Nephron (organoid): ENCODE data around the gene PPP4R4.
"Not testable (repeated sequence)": the region's sequence is repeated elsewhere in the genome, so short reads cannot be mapped to it uniquely, and the experiment has no call there.

ENCODE experiments used
- H3K27ac Mint-ChIP-seq, 3 experiments: 2 replicates each; pipeline ENCODE4 v1.8.0; 2020; ENCODE audit warnings: mixed read lengths in 3 of 3, mild to moderate bottlenecking in 2 of 3, moderate library complexity in 1 of 3
- H3K27me3 Mint-ChIP-seq: 2 replicates; pipeline ENCODE4 v1.8.0; 2021; ENCODE audit warnings: low read depth, mild to moderate bottlenecking, moderate library complexity, mixed read lengths
- H3K36me3 Mint-ChIP-seq: 2 replicates; pipeline ENCODE4 v1.8.0; 2020; ENCODE audit warnings: low read depth, mixed read lengths
- H3K4me1 Mint-ChIP-seq: 2 replicates; pipeline ENCODE4 v1.8.0; 2020; ENCODE audit warnings: mixed read lengths
- H3K4me3 Mint-ChIP-seq, 3 experiments: 2 replicates each; pipeline ENCODE4 v1.8.0; 2020; ENCODE audit warnings: mild to moderate bottlenecking in 3 of 3, mixed read lengths in 3 of 3, moderate library complexity in 2 of 3
- H3K9me3 Mint-ChIP-seq: 2 replicates; pipeline ENCODE4 v1.8.0; 2020; ENCODE audit warnings: mixed read lengths
- CTCF ChIP-seq, 3 experiments: fragments of 200-600 bp; sonication (generic); IDR thresholded peaks; one replicate each; pipeline ENCODE4 v1.5.0; 2021; ENCODE audit warnings: antibody characterized with exemption in 3 of 3; ENCODE audit not compliant: unreplicated experiment in 3 of 3

Gene PPP4R4

GRCh38 chr14:94152676-94153075 is 21.4 kb upstream of the PPP4R4 start:
- no peaks in the 10 kb centered on the region for H3K36me3 Mint-ChIP-seq
- H3K9me3 Mint-ChIP-seq, result peaks cover 12% of the 10 kb centered on the region
- no peak for TF ChIP-seq CTCF (IDR thresholded peaks at IDR 0.05; ENCODE audit: unreplicated experiment in 3 of 3)
- H3K27me3 Mint-ChIP-seq, result peaks cover 28% of the 10 kb centered on the region
- no peak overlapping the region for H3K4me3 Mint-ChIP-seq
- H3K4me1 Mint-ChIP-seq, result no peaks in the 10 kb centered on the region
- no peak overlapping the region for H3K27ac Mint-ChIP-seq

DNA sequence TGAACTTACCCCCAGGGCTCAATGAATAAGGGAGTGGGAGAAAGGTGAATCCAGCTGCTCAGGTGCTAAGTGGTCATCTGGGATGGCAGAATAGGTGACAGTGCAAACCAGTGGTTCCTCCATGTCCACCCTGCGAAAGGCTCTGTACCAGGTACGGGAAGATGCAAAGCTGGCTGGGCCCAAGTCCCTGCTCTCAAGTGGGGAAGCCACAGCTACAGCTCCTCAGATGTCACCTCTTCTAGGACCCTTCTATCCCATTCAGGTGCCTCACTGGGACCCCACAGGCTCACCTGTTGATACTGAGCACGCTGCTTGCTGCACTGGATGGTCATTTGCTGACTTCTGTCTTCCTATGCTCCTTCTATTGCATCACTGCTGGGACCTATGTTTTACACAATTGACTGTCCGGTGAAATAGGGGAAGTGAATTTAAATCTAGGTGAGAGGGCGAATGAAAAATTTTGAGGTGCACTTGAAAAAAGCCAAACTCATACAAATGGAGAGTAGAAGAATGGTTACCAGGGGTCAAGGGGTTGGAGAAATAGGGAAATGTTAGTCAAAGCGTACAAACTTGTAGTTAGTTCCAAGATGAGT is 20.3 kb upstream of the PPP4R4 start:
- Mint-ChIP-seq H3K27me3 (peaks cover 26% of the 10 kb centered on the region), H3K27ac (no peak overlapping the region), H3K4me3 (no peak overlapping the region), H3K4me1 (no peaks in the 10 kb centered on the region), H3K9me3 (peaks cover 12% of the 10 kb centered on the region), H3K36me3 (no peaks in the 10 kb centered on the region)
- TF ChIP-seq CTCF (IDR thresholded peaks at IDR 0.05; ENCODE audit: unreplicated experiment in 3 of 3), result no peak

- not testable (repeated sequence) for H3K4me3 Mint-ChIP-seq, H3K4me1 Mint-ChIP-seq, H3K9me3 Mint-ChIP-seq, H3K27ac Mint-ChIP-seq, H3K36me3 Mint-ChIP-seq
- H3K27me3 Mint-ChIP-seq, result peaks cover 23% of the 10 kb centered on the region
Measured at GRCh38 chr14:94156143-94156542, 18.0 kb upstream of the PPP4R4 start.

DNA sequence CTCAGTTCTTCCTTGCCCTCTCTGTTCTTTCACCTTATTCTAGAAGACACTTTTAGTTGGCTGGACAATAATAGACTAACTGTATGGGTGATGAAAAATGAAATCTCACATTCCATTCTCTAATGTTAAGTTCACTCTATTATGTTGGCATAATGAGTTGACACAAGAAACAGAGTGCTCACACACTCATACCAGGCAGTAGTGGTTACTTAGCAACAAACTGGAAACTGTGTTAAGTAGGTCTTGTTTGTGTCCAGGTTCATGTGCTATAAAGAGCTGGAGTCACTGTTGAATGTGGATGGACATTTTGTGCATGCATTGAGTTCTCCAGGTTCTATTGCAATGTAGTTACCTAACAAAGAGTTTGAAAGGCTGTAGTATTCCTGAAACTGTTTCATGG is 16.9 kb upstream of the PPP4R4 start:
- H3K27me3 Mint-ChIP-seq, result peaks cover 18% of the 10 kb centered on the region
- H3K9me3 Mint-ChIP-seq, result peaks cover 6% of the 10 kb centered on the region
- no peak overlapping the region for H3K27ac Mint-ChIP-seq
- no peak overlapping the region for H3K4me3 Mint-ChIP-seq
- TF ChIP-seq CTCF (IDR thresholded peaks at IDR 0.05; ENCODE audit: unreplicated experiment in 3 of 3), result no peak
- no peaks in the 10 kb centered on the region for H3K36me3 Mint-ChIP-seq
- peaks cover 12% of the 10 kb centered on the region for H3K4me1 Mint-ChIP-seq

- H3K4me3 Mint-ChIP-seq, result no peak overlapping the region
- peaks cover 6% of the 10 kb centered on the region for H3K9me3 Mint-ChIP-seq
- peaks cover 18% of the 10 kb centered on the region for H3K4me1 Mint-ChIP-seq
- no peaks in the 10 kb centered on the region for H3K36me3 Mint-ChIP-seq
- no peak overlapping the region for H3K27ac Mint-ChIP-seq
- TF ChIP-seq CTCF (IDR thresholded peaks at IDR 0.05; ENCODE audit: unreplicated experiment in 3 of 3), result no peak
- peaks cover 14% of the 10 kb centered on the region for H3K27me3 Mint-ChIP-seq
Measured at GRCh38 chr14:94158239-94158883, 15.8 kb upstream of the PPP4R4 start.

DNA sequence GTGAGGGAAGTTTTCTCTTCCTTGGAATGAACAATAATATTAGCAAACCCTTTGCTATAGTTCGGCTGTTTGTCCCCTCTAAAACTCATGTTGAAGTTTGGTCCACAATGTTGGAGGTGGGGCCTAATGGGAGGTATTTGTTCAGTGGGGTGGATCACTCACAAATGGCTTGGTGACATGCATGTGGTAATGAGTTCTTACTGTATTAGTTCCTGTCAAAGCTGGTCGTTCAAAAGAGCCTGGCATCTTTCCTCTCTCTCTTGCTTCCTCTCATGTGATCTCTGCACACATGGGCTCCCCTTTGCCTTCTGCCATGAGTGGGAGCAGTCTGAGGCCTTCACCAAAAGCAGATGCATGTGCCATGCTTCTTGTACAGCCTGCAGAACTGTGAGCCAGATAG is 13.1 kb upstream of the PPP4R4 start:
- Mint-ChIP-seq H3K4me3 (no peak overlapping the region), H3K4me1 (peaks cover 35% of the 10 kb centered on the region), H3K27ac (no peak overlapping the region), H3K9me3 (no peaks in the 10 kb centered on the region), H3K27me3 (peaks cover 16% of the 10 kb centered on the region), H3K36me3 (no peaks in the 10 kb centered on the region)
- TF ChIP-seq CTCF (IDR thresholded peaks at IDR 0.05; ENCODE audit: unreplicated experiment in 3 of 3), result no peak
